HG02943 (cell line): ENCODE results near the gene FAM53A.

Experiments
- ATAC-seq: cut with Tn5 transposase; IDR thresholded peaks from one replicate; pipeline ENCODE4 v1.9.1; 2021; ENCODE audit warnings: mild to moderate bottlenecking, low read depth, moderate library complexity; ENCODE audit not compliant: unreplicated experiment

The FAM53A gene, protein sequence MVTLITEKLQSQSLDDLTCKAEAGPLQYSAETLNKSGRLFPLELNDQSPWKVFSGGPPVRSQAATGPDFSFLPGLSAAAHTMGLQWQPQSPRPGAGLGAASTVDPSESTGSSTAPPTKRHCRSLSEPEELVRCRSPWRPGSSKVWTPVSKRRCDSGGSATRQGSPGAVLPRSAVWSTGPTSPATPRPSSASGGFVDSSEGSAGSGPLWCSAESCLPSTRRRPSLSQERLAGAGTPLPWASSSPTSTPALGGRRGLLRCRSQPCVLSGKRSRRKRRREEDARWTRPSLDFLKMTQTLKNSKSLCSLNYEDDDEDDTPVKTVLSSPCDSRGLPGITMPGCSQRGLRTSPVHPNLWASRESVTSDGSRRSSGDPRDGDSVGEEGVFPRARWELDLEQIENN

DNA sequence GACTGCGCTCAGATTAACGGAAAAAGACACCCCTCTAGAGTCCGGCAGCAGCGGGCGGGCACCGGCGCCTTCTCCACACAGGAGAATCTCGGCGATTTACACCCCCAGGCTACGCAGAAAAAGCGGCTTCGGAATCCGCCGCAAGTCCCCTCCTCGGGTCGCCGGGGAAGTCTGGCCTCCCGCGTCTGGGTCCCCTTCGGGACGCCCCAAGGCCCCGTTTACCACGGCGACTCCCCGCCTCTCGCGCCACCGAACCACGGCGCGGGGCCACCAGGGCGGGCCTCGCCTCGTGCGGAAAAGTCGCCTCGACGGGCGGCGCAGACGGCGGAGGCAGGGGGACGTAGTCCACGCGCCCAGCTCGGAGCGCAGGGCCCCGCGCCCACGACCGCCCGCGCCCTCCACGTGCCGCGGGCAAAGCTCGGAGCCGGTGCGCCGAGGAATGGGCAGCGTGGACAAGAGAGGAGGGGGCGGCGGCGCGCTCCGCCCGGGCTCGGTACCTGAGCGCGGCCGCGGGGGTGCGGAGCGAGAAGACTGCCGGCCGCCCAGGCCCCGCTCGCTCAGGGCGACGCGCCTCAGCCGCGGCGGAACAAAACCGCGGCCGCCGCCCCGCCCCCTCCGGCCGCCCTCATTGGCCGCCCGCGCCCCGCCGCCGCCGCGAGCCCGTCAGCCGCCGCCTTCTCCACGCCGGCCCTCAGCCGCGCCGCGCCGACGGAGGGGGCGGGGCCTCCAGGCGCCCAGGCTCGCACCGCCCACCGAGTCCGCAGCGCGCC is at the start of gene FAM53A:
TSS of gene FAM53A (minus strand) at position 578 of the 770 bp plus-strand sequence. CDS start 15,572 bp downstream, outside the sequence.
- peak; percentile 86 for ATAC-seq

DNA sequence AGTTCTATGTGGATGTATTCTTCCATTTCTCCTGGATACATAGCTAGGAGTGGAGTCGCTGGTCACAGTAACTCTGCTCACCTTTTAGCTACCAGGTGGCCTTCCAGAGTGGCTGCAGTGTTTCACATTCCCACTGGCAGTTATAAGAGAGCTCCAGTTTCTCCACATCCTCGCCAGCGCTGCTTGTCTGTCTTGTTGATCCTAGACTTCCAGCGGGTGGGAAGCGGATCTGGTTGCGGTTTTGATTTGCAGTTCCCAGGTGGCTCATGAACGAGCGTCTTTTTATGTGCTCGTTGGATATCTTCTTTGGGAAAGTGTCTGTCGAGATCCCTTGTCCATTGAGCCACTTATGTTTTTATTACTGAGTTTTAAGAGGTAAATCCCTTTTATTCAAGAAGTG is 48.8 kb upstream of the FAM53A start:
- ATAC-seq = no peak

DNA sequence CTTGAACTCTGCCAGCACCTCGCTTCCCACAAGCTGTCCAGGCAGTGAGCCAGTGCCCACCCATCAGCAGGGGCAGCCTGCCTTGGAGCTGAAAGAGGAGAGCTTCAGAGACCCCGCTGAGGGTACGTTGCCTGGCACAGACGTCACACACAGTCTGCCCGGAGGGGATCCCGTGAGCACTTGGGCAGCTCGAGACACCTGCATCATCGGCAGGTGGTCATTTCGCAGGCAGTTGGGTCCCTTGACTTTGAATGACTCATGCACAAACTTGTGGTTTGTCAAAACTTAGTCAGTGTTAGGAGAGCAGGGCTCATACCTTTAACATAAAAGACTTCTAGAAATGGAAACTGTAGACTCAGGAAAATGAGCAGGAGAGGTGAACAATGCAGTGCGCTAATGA is 47.1 kb upstream of the FAM53A start:
- ATAC-seq = no peak

DNA sequence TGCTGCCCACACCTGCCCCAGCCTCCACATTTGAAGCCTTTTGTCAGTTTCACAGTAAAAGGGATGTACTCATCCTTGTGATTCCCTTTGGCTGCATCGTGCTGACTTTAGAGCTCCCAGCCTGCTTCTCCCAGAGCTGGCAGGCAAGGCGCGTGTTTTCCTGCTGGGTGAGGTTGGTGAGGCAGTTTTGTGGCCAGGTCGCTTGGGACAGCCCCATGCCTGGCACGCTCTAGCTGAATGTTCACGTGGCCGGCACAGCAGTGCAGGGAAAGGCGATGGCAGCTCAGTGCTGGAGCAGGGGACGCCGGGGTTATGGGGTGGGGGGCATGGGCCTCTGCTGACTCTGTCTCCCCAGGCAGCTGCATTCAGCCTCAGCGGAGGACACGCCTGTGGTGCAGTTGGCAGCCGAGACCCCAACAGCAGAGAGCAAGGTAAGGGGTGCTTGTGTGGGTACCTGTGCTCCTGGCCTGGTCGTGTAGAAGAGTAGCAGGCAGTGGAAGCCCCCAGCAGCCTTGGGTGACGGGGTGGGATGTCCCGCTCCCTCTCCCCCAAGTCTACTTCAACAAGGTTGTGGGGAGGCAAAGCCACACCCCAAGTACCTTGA is 46.5 kb upstream of the FAM53A start:
- ATAC-seq = no peak

DNA sequence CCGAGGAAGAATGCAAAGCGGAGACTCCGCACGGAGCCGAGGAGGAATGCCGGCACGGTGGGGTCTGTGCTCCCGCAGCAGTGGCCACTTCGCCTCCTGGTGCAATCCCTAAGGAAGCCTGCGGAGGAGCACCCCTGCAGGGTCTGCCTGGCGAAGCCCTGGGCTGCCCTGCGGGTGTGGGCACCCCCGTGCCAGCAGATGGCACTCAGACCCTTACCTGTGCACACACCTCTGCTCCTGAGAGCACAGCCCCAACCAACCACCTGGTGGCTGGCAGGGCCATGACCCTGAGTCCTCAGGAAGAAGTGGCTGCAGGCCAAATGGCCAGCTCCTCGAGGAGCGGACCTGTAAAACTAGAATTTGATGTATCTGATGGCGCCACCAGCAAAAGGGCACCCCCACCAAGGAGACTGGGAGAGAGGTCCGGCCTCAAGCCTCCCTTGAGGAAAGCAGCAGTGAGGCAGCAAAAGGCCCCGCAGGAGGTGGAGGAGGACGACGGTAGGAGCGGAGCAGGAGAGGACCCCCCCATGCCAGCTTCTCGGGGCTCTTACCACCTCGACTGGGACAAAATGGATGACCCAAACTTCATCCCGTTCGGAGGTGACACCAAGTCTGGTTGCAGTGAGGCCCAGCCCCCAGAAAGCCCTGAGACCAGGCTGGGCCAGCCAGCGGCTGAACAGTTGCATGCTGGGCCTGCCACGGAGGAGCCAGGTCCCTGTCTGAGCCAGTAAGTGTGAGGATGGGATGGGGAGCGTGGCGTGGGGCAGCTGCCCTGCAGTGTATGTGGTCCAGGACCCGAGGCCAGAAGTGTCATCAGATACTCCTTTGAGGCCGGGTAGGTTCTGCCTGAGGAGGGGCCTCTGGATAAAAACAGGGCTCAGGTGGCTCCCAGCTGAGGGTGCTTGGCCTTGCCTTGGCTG is 44.2 kb upstream of the FAM53A start:
- no peak for ATAC-seq

DNA sequence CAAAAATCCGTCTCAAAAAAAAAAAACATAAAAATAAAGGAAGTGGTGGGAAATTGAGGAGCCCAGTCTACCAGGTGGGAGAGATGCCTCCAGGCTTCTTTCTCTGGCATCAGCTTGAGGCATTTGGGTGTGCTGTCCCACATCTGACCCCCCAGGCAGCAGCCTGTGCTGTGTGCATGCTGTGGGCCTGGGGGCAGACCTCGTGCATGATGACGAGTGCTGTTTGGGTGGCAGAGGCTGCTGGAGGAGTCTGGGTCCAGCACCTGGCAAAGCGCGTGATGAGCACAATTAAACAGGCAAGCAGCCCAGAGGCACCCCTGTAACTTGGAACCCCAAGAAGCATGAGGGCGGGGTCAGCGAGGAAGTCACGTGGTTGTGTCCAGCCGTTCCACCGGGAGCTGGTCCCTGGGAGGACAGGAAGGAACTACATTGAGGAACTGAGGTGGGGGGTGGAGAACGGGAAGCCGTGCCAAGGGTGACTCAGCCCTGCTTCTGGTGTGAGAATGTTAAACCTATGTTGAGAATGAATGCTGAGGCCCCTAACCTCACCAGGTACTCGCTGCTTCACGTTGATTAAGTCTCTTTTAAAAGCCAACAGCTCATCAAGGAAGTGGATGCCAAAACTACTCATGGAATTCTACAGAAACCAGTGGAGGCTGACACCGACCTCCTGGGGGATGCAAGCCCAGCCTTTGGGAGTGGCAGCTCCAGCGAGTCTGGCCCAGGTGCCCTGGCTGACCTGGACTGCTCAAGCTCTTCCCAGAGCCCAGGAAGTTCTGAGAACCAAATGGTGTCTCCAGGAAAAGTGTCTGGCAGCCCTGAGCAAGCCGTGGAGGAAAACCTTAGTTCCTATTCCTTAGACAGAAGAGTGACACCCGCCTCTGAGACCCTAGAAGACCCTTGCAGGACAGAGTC is 43.3 kb upstream of the FAM53A start:
- ATAC-seq = no peak

DNA sequence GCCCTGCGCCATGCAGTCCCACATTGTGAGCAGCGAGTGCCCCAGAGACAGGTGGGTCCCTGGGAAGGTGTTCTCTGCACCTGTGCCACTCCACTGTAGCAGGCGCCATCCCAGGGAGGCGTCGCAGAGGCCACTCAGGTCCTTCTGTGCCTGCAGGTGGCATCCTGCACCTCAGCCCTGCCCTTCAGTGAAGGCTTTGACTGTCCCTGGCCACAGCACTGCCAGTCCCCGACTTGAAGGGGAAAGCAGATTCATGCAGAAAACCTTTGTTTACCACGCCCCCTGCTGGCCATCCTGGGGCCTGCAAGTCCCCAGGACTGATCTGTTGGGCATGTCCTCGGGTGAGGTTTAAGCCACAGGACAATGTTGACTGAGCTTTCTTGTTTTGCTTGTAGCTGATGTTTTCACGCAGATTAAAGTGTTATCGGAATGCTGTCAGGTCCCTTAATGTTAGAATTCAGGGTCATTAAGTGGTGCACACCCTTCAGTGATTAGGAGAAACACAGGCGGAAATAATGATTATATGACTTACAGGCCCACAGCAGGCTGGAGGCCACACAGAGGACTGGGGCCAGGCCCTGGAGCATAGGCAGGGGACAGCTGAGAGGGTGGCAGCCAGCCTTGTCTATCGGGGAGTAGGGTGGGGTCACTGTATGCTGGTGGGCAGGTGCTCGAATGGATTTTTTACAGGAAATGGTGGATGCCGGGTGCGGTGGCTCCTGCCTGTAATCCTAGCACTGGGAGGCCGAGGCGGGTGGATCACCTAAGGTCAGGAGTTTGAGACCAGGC is 42.2 kb upstream of the FAM53A start:
- no peak for ATAC-seq

DNA sequence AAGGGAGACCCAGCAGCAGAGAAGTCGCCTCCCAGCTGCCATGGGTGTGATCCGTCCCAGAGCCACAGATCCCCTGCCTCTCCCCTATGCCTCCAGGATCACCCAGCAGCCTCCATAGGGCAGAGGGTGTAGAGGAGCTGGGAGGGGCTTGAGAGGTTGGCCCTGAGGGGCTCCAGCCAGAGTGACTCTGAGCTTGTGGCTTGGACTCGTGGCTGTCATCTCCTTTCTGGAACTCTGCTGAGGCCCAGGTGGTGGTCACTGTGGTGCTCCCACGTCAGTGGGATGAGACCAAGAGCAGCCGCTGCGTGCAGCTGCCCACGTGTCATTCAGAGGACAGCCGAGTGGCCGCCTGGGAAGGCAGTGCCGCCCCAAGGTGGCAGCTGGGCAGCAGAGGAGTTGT is 41.4 kb upstream of the FAM53A start:
- ATAC-seq = no peak

DNA sequence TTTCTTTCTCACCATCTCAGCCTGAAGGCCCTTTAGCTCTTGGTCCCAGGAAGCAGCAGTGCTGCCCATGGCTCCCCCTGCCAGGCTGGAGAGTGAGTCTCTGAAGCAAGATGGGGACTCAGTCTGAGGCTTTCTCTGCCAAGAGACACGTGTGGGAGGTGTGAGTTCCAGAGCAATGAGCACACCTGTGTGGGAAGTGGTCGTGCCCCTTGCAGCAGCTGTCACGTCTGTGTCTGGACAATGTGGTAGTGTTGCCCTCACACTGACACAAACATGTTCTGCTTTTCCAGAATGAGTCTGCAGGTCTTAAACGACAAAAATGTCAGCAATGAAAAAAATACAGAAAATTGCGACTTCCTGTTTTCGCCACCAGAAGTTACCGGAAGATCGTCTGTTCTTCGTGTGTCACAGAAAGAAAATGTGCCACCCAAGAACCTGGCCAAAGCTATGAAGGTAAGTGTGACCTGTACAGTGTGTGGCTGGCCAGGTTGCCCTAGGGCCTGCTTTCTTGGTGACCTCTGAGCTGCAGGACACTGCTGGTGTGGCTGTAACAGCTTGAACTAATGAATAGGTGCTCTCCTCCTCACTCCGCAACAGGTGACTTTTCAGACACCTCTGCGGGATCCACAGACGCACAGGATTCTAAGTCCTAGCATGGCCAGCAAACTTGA is 39.2 kb upstream of the FAM53A start:
- ATAC-seq = no peak

DNA sequence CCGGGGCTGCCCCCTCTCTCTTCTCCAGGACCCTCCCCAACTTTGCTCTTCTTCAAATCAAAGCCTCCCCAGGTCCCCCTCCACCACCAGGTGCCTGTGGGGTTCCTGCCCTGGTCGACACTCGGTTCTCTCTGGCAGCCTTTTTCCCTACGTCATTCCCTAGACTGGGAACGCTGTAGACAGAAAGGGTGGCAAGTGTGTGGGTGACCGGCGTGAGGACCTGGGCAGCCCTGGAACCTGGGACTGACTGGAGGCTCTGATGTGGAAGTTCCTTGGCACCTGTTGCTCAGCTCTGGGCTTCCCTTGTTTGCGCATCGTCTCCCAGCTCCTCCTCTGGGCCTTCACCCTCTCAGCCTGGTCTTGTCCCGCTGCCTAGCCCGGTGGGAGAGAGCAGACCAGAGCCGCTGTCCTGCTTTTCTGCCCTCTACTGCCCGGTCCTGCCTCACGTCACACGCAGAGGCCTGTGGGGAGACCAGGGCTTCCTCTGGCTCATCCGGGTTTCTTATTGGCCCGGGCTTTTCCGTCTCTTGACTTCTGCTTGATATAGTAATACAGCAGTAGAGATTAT is 38.5 kb upstream of the FAM53A start:
- ATAC-seq = no peak

DNA sequence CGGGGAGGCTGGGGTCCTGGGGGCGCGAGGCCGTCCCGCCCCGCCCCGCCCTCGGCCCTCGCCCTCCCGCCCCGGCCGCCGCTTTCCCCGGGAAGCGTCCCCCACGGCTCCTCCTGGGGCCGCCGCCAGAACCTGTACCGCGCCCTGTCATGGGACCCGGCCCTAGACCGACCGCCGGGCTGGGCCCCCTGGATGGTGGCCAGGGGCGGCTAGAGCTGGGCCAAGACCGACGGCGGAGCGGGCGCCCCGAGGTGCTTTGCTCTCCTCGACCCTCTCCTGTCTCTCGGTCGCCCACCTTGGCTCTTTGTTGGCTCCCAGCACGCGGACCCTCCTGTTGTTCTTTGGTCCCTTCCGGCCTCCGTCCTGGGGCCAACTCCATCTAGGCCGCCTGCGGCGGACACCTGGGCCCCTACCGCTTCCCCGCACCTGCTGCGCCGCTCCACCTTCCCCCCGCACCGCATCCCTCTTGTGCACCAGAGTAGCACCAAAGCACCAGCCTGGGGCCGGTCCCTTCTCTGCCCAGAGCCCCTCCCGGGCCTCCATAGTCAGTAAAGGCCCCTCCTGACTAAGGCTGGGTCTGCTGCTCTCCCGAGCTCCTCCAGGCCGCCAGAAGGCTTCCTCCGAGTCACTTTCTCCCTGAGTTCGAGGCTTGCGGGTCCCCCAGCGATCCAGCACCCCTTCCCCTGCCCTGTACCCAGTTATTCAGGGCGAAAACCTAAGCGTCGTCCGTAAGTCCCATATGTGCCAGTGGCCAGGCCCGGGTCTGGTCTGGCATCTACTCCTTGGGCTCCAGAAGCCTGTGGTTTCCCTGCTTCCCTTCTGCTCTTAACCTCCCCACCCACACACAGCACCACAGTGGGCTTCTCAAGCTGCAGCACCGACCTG is 37.8 kb upstream of the FAM53A start:
- peak; percentile 3 for ATAC-seq

DNA sequence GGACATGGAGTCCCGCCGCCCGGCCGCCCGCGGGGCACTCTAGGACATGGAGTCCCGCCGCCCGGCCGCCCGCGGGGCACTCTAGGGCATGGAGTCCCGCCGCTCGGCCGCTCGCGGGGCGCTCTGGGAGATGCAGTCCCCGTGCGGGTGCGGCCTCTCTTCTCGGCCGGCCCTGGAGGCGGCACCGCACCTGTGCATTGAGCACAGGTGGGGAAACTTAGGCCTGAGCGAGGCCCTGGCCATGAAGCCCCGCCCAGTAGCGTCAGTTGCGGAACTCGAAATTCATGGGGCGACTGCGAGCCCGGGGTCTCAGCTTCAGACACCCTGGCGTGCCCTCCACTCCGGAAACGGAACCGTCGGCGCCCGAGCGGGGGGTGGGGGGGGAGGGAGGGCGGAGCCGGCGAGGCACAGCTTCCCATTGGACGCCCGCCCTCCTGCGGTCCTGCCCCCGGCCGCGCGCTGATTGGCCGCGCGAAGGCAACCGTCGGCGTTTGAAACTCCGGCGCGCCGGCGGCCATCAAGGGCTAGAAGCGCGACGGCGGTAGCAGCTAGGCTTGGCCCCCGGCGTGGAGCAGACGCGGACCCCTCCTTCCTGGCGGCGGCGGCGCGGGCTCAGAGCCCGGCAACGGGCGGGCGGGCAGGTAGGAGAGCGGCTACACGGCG is 37.0 kb upstream of the FAM53A start, which contains the start of the genes TACC3 and TMEM129:
TSS of gene TACC3 (plus strand) at position 519 of the 663 bp plus-strand sequence. CDS start 1,901 bp downstream, outside the sequence.
TSS of gene TMEM129 (minus strand) at position 321 of the 663 bp plus-strand sequence. CDS start 486 bp downstream, outside the sequence.
- ATAC-seq = peak; percentile 78

DNA sequence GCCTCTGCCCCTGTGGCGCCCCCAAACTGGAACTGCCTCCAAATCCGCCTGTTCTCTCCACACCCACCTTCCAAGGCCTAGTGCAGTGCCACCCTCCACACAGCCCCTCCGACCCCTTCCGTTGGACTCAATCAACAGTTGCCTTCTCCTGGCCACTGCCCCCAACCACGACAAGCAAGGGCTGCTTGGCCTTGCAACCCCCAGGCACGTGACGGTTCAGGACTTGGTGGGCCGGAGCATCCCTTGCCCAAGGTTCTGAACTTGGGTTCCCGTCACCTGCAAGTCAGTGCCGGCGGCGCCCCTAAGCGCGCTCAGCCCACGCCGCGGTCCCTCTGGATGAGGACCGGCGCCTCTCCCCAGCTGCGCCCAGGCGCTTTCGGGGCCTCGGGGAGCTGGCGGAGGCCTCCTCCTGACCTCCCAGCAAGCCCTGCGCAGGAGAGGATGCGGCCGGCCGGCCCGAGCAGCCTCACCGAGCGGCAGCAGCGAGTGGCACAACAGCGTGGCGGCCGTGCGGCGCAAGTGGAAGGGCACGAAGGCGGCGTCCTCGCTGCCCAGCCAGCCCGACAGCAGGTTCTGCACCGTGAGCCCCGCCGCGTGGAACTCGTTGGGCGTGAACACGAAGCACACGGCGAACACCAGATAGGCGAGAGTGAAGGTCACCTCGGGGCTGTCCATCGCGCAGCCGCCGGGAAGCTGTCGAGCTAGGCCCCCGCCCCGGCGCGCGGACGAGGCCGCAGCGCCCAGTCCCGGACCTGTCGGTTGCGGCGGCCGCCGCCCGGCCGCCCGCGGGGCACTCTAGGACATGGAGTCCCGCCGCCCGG is 36.3 kb upstream of the FAM53A start:
- ATAC-seq = peak; percentile 14

DNA sequence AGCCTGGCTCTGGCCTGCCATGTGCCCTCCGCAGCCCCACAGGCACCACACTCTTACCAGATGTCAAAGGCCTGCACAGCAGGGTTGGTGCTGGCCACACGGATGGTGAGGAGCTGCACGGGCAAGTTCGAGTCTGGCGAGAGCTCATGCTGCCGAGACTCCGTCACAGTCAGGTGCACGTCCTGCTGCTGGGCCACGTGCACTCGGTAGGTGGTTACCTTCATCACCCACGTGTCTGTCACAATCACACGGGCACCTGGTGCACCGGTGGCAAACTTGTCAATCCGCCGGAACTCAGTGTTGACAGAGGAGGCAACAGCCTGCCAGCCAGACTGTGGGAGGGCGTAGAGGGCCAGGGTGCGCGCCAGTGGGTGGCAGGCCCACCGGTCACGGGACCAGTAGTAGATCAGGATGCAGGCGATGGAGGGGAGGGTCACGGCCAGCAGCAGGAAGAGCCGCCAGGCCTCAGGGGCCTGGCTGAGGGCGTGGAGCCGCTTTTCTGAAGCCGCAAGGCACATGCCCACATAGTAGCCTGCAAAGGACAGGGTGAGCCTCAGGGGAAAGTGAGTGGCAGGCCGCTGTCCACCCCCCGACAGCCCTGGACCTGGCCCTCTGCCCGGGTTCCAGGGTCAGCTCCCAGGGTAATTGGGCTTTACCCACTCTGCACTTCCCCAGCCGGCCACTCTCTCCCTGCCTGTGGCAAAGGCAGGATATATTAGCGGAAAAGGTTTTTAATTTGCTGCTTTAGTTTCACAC is 34.2 kb upstream of the FAM53A start:
- ATAC-seq = no peak
